GDM1 (cell line): ENCODE results near the gene FTCD.
"Not testable (repeated sequence)": the region's sequence is repeated elsewhere in the genome, so short reads cannot be mapped to it uniquely, and the experiment has no call there.

Experiments used
- DNase-seq: peaks from one replicate; lab custom pipeline; 2025; lab: John Stamatoyannopoulos, UW

Gene FTCD

DNA sequence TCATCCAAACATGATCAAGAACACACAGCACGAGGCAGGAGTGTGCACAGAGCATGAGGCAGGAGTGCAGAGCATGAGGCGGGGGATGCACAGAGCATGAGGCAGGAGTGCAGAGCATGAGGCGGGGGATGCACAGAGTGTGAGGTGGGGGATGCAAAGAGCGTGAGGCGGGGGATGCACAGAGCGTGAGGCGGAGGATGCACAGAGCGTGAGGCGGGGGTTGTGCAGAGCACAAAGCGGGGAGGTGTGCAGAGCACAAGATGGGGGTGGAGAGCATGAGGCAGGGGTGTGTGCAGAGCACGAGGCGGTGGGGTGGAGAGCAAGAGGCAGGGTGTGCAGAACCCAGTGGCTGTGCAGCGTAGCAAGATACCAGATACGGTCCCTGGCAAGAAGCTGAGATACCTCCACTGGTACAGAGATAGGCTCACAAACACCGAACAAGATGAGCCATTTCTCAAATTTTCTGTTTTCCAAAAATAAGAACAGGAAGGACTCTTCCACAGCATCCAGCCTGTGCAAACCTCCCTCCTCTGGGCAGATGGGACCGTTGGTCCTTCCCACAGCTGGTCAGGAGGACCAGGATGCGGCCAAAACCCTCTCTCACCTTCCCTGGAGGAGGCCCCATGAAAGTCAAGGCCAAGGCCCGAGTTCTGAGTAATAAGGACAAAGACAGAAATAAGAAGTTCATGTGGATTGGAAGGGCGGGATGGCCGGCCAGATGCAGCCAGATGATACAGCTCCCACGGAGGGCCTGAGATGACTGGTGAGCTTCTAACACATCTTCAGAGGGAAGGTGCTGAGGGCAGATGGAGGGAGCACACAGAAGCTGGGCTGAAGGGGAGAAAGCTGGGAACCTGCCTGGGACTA is 16.9 kb upstream of the FTCD start:
- no peak for DNase-seq

DNA sequence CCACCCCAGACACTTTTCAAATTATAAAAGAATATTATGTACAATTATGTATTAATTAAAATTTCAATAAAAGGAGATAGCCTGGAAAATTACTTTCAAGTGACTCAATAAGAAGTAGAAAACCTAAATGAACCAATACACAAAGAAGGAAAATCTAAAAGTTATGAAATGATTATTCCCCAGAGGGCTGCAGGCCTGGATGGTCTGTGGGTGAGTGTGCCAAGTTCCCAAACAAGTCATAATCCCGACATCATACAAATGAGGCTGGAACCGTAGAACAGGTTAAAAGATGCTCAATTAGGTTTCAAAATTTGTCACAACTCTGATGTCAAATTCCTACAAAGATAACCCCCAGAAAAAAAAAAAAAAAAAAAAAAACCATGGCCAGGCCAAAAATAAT is 16.2 kb upstream of the FTCD start:
- no peak for DNase-seq

DNA sequence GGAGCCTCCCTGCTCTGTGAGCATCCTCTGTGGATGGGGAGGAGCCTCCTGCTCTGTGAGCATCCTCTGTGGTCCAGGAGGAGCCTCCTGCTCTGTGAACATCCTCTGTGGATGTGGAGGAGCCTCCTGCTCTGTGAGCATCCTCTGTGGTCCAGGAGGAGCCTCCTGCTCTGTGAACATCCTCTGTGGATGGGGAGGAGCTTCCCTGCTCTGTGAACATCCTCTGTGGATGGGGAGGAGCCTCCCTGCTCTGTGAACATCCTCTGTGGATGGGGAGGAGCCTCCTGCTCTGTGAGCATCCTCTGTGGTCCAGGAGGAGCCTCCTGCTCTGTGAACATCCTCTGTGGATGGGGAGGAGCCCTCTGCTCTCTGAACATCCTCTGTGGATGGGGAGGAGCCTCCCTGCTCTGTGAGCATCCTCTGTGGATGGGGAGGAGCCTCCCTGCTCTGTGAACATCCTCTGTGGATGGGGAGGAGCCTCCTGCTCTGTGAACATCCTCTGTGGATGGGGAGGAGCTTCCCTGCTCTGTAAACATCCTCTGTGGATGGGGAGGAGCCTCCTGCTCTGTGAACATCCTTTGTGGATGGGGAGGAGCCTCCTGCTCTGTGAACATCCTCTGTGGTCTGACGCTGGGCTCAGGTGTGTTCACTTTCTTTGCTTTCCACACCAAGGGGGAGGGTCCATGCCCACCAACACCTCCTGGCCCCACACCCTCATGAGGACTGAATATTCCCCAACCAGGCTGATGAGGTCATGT is 15.2 kb upstream of the FTCD start:
- DNase-seq: not testable (repeated sequence)

DNA sequence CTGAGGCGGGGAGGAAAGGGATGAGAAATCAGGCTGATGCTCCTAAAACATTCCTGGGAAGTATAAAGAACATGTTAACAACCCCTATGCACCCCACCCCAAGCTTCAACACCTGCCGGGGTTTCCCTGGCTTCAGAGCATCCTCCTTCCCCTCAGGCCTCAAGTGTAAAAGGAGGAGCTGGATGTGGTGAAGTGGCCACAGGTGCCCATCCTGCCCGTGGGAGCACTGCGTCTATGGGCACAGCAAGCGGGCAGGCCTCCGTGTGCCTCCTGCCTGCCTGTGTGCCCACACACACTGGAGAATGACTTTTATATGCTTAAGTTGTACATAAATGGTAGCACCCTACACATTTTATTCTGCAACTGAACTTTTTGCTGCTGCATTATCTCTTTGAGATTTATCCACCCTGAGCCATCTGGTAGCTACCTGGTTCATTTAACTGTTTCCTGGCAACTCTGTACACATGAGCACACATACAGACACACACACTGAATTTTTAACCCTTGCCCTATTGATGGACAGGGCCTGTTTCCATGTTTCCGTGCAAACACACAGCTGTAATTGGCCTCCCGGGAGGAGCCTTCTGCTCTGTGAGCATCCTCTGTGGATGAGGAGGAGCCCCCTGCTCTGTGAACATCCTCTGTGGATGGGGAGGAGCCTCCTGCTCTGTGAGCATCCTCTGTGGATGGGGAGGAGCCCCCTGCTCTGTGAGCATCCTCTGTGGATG is 13.4 kb upstream of the FTCD start:
- DNase-seq: no peak

DNA sequence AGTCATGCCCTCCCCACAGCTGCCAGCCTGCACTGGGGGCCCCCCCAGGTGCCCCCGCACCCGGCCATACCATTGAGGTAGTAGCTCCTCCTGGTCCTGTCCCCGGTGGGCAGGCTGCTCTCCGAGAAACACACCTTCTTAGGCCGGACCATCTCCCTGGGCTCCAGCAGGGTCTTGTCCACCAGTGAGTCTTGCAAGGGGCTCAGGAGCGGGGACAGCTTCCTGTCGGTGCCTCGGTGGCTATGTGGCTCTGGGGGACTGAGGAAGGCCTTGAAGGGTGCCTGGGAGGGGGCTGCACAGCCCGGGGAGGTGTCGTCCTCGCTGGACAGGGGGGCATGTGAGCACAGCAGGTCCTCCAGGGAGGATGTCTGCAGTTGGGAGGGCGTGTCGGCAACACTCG is 12.9 kb upstream of the FTCD start:
- no peak for DNase-seq

DNA sequence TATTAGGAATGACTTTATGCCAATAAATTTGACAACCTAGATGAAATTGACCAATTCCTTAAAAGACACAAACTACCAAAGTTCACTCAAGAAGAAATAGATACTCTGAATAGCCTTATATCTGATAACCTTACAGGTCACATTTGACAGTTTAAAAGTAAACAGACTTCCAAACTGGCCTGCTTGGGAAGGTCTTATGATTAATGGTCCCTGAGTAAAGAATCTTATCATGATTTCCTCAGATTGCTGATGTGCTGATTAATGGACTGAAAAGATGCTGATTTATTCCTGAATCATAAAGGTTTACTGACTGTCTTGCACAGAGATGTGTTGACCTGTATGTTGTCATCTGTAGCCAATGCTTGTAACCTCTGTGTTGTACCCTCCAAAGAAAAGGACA is 9.7 kb upstream of the FTCD start:
- DNase-seq: no peak

DNA sequence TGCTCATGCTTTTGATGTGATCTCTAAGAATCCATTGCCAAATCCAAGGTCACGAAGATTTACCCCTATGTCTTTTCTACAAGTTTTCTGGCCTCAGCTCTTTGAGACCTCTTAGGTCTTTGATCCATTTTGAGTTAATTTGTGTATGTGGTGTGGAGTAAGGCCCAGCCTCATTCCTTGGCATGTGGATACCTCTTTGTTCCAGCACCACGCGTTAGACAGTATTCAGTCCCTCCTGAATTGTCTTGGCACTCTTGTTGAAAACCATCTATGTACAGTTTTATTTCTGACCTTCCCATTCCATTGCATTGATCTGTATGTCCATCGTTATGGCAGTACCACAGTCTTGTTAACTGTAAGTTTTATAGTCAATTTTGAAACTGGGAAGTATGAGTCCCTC is 8.0 kb upstream of the FTCD start:
- no peak for DNase-seq

DNA sequence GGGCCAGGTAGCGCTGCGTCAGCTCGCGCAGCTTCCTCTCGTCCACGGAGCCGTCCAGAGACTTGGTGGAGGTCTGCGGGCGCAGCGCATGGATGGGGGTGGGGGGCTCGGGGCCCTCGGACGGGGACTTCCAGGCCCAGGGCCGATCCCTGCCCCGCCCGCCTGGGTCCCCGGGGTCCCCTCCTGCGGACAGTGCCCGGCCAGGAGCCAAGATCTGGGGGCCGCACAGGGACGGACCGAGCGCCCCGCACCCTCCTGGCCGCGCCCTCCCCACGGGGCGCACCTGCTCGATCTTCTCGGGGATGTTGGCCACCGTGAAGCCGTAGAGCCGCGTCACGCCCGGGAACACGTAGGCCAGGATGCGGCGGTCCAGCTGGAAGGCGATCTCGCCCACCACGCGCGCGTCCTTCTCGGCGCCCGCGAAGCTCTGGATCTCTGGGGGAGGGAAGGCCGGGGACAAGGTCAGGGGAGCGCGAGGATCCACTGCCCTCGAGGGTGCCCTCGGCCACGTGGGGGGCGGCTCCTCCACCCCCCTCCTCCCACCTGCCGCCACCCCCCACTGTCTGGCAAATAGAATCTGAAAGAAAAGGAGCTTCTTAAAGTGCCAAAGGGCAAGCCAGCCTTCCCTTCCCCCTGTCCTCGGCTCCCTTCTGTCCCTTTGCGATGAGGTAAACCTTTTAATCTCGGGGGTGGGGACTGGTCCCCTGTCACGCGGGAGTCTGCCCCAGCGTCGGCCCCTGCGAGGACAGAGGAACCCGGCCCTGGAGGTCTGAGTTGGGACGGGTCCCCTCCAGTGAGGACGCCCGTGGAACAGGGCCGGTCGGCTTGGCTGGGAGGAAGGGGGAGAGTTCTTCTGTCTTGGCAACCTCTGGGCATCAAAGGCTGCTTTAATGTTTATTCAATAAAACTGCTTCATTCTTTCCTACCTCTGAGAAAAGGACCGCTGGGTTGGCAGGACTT is 6.5 kb upstream of the FTCD start:
- no peak for DNase-seq

DNA sequence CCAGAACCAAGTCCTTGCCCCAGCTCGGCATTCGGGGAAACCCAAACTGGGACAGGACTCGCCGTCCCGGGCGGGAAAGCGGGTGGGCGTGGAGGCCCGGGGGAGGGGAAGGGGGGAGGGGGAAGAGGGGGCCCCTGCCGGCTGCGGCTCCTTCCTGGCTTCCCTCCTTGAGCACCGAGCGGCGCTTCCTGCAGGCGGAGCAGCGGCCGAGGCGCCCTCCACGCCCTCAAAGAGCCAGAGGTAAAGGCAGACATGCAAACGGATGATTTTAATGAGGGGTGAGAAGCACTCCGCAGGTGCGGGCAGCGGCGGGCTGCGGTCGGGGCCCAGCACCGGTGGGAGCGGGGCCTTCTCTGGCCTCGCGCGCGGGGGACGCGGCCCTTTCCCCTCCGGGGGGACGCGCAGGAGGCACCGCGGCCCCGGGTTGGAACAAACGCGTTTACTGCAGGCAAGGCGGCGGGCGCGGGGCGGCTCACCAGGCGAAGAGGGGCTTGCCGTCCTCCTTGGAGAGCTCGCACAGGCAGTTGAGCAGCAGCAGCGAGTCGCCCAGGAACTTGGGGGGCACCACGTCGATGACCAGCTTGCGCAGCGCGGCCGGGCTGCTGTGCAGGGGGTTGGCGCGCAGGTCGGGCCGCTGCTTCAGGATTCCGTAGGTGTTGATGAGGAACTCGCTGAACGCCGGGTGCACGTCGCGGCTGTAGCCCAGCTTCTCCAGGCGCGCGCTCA is 5.7 kb upstream of the FTCD start:
- no peak for DNase-seq

DNA sequence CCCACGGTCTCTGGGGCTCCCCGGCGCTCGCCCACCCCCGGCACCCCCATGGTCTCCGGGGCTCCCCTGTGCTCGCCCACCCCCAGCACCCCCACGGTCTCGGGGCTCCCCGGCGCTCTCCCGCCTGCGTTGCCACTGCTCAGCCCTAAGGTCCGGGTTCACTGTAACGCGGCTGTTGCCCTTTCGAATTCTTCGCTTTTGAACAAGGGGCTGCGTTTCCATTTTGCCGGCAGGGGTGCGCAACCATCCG is 5.2 kb upstream of the FTCD start:
- DNase-seq: no peak

DNA sequence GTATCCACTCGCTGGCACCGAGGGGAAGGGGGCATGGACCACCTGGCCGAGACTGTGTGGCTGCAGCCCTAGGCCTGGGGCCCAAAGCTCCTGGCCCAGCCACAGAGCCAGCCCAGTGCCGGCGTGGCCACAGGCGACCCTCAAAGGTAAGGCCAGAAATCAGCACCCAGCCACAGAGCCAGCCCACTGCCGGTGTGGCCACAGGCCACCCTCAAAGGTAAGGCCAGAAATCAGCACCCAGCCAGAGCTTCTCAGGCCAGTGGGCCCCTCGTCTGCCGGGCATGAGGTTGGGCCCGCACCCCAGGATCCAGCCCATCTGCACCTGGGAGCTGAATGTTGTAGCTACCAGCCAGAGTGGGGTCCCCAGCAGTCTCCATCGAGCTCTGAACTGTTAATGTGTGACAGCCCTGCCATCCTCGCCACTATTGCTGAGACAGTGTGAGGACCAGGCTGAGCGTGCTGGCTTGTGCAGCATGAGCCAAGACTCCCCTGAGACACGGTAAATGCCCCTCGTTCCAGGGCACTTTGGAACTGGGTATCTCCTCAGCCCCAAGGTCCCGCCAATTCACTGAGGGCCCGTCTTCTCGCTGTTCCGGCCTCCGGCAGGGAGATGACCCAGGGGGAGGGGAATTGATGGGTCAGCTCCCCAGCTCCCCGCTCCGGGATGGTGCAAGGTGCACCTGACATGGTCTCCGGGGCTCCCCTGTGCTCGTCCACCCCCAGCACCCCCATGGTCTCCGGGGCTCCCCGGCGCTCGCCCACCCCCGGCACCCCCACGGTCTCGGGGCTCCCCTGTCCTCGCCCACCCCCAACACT is 4.7 kb upstream of the FTCD start:
- DNase-seq: no peak

DNA sequence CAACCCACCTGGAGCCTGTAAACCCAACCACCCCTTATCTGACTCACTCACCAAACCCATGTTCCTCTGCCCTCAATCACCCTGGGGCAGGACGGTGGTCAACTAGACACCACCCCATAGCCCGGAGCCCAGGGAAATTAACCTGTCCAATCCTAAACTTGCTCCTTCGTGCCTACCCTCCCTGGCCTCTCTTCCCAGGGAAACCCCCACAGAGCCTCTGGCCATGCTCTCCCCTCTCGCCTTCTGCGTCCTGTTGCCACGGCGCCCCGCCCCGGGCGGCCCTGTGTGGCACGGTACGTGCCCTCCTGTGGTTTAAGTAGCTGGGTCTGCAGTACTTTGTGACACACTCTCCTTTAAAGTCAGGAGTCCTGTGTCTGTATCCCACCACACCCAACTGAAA is 4.0 kb upstream of the FTCD start:
- DNase-seq: no peak

DNA sequence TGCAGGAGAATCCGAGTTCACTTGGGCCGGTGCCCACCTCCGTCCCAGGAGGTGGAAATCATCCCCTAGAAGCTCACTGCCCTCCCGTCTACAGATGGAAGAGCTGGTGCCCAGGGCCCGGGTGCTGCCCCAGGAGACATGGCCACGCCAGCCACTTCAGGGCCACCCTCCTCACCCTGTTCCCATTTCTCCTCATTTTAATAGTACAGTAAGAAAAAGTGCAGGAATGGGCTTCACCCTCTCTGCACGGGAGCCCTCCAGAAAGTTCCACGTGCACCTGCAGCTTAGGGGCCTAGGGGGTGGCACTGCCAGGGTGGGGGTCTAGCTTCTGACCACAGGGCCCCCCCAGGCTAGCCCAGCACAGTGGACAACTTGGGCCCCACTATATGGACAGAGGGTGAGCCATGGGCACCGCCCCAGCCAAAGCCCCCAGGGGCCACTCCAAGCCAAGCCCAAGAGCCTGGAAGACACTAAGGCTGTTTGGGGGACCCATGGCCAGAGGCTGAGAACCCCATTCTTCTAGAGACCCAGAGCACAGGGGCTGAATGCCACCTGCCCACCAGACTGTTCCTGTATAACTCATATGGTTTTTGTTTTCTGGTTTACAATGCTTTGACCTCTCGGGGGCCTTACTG is 3.4 kb upstream of the FTCD start:
- no peak for DNase-seq

DNA sequence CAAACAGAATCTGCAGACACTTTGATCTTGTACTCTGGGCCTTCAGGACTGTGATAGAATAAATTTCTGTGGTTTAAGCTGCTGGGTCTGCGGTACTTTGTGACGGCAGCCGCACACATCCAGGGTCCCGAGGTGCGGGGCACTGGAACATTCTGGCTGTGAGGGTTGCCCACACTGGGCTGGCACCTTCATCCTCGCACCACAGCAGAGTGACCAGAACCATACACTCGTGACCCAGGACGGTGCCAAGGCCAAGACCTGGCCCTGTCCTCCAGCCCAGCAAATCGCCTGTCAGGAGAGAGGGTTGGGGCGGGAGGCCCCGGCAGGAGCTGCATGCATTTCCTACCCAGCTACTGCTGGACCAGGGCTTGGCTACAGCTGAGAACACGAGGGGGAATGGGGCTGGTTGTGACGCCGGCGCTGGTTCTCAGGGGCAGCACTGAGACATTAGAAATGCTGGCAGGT is 2.6 kb upstream of the FTCD start:
- no peak for DNase-seq

DNA sequence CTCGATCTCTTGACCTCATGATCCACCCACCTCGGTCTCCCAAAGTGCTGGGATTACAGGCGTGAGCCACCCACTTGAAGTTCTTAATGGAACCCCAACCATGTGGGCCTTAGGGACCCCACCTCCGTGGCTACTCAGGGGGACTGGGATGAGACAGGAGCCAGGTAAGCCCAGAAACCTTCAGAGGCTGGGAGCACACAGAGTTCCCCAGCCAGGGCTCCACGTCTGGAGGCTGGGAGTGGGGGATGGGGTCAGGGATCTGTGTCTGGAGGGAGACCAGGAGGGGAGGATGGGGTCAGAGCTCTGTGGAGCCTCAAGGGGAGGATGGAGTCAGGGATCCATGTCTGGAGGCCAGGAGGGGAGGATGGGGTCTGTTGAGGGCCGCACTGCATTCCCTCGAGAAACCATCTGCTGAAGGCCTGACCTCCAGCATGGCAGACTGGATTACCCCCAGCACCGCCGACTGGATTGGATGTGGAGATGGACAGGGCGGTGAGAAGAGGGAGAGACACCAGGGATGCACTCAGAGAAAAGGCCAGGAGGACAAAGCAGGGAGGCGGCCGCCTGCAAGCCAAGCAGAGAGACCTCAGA is 2.1 kb upstream of the FTCD start:
- DNase-seq: no peak

DNA sequence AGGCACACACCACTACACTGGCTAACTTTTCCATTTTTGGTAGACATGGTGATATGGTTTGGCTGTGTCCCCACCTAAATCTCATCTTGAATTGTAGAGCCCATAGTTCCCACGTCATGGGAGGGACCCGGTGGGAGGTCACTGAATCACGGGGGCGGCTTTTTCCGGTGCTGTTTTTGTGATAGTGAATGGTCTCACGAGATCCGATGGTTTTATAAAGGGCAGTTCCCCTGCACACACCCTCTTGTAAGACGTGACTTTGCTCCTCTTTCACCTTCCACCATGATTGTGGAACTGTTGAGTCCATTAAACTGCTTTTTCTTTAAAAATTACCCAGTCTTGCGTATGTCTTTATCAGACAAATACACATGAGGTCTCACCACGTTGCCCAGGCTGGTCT is 1.3 kb upstream of the FTCD start:
- DNase-seq: no peak

DNA sequence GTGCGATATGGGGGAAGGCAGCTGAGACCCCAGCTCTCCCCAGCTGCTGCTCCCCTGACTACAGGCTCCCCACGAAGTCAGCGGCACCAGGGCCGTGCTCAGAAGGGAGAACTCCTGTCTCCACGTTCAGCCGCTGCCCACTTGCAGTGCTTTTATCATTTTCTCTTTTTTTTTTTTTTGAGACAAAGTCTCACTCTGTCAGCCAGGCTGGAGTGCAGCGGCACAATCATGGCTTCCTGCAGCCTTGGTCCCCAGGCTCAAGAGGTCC is 933 bp upstream of the FTCD start:
- DNase-seq: no peak

DNA sequence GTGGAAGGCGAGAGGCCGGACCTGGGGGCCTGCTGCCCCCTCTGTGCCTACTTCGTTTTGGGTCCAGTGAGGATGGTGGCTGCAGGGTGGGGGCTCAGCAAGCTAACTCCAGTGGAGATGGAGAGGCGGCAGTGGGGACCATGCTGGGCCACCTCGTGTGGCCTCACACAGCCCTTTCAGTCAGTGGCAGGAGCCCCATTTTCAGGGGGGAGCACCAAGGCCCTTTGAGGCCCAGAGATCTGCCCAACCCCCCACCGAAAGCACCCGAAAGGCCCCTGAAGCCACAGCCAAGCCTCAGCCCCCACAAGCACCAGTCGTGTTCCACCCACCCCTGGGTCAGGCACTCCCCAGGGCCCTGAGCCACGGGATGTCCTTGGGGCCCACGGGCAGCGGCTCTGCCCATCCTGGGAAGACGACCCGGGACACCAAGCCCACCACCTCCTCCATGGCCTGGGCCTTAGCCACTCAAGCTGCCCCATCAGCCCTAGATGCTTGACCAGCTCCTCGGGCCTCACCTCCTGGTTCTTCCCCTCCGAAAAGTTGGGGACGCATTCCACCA is 345 bp downstream of the FTCD start:
- no peak for DNase-seq

DNA sequence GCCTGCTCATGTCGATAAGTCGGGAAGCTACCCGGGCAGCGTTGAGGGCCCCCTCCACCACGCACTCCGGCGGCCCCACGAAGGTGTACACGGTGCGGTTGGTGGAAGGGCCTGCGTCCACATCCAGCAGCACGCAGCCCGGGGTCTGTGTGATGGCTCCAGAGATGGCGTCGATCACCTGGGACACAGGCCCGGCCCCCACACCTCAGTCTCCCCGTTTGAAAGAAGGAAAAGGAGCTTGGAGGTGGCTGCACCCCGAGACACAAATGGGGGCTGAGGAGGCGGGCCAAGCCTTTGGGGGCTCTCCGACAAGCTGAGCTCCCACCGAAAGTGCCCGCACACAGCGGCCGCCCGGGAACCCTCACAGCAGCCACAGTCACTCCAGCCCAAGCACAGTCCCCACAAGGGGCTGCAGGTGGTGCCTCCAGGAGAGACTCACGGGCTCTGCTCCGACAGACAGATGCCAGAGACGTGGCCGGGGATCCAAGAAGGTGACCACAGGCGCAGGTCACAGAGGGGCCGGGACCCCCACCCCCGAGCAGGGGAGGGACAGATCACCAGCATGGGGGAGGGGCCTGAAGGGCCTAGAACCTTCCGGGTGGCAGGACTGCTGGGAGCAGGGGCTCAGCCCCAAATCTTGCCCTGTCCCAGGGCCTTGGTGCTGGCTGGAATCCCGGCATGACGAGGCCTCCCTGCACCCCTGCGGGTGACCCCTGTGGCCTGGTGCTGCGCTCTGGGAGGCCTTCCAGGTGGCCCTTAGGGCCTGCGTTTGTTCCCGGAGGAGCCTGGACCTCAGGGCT is 1.0 kb downstream of the FTCD start:
- no peak for DNase-seq
